ENCODE measurements around the gene RRP7A.

DNA sequence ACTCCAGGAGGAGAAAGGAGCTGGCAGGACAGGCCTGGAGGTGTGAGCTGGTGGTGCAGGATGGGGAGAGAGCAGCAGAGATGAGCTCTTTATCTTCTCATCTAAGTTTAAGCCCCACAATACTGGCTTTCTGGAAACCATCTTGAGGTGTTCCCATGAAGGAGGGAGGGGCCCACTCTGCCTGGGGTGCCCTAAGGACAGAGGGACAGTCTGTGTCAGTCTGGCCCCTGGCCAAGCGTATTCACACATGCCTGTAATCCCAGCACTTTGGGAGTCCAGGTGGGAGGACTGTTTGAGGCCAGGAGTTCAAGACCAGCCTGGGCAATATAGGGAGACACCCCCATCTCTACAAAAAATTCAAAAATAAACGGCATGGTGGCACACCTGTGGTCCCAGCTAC is 43.1 kb upstream of the RRP7A start:
- TF ChIP-seq, protein P1, sequence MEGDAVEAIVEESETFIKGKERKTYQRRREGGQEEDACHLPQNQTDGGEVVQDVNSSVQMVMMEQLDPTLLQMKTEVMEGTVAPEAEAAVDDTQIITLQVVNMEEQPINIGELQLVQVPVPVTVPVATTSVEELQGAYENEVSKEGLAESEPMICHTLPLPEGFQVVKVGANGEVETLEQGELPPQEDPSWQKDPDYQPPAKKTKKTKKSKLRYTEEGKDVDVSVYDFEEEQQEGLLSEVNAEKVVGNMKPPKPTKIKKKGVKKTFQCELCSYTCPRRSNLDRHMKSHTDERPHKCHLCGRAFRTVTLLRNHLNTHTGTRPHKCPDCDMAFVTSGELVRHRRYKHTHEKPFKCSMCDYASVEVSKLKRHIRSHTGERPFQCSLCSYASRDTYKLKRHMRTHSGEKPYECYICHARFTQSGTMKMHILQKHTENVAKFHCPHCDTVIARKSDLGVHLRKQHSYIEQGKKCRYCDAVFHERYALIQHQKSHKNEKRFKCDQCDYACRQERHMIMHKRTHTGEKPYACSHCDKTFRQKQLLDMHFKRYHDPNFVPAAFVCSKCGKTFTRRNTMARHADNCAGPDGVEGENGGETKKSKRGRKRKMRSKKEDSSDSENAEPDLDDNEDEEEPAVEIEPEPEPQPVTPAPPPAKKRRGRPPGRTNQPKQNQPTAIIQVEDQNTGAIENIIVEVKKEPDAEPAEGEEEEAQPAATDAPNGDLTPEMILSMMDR (IDR thresholded peaks at IDR 0.05): no peak
- no peak for TF ChIP-seq POLR2A (IDR thresholded peaks at IDR 0.05; ENCODE audit: low read depth)

Data from esophagus muscularis mucosa (tissue), 3 donors.